GM10847 (cell line): ENCODE data around the gene MAP3K6.
A peak's percentile ranks its signal among the peaks of the same experiment; 100 is the strongest.

ENCODE experiments used
- POLR2A ChIP-seq: IDR thresholded peaks from 2 replicates; pipeline ENCODE4 v1.6.1; 2011; ENCODE audit not compliant: insufficient read length; ENCODE audit errors: extremely low read depth

The MAP3K6 gene

GRCh38 chr1:27336756-27337155 is 30.0 kb downstream of the MAP3K6 start:
- no peak for TF ChIP-seq POLR2A

- no peak for TF ChIP-seq POLR2A
Measured at GRCh38 chr1:27335506-27336422, 31.0 kb downstream of the MAP3K6 start.

GRCh38 chr1:27333717-27334279 is 33.0 kb downstream of the MAP3K6 start:
- TF ChIP-seq POLR2A = no peak

- no peak for TF ChIP-seq POLR2A
Measured at GRCh38 chr1:27332536-27333281, 34.1 kb downstream of the MAP3K6 start.

- TF ChIP-seq POLR2A = no peak
Measured at GRCh38 chr1:27331922-27332321, 34.8 kb downstream of the MAP3K6 start.

GRCh38 chr1:27331426-27331825 is 35.3 kb downstream of the MAP3K6 start:
- TF ChIP-seq POLR2A = no peak

GRCh38 chr1:27330786-27331185 is 36.0 kb downstream of the MAP3K6 start:
- TF ChIP-seq POLR2A = no peak

GRCh38 chr1:27327964-27328363 is 38.8 kb downstream of the MAP3K6 start:
- TF ChIP-seq POLR2A = no peak

GRCh38 chr1:27325286-27325685 is 41.5 kb downstream of the MAP3K6 start:
- TF ChIP-seq POLR2A = no peak

GRCh38 chr1:27322569-27323240 is 44.1 kb downstream of the MAP3K6 start:
- no peak for TF ChIP-seq POLR2A

GRCh38 chr1:27321813-27322568 is 44.8 kb downstream of the MAP3K6 start, which contains the start of gene TMEM222:
Gene TMEM222, plus strand, starts transcription at chr1:27322163. Its CDS starts 35 bp downstream, at chr1:27322198.
- peak; percentile 69 for TF ChIP-seq POLR2A

GRCh38 chr1:27318596-27318995 is 48.2 kb downstream of the MAP3K6 start:
- TF ChIP-seq POLR2A = no peak

GRCh38 chr1:27318136-27318535 is 48.6 kb downstream of the MAP3K6 start:
- no peak for TF ChIP-seq POLR2A

- no peak for TF ChIP-seq POLR2A
Measured at GRCh38 chr1:27316860-27317259, 49.9 kb downstream of the MAP3K6 start.
